SK-N-MC (cell line): ENCODE measurements around the gene CD1D.

Experiments used
- DNase-seq: peaks from one replicate; pipeline ENCODE4 v3.0.0-alpha.2; 2011; ENCODE audit warnings: low read depth, low spot score
- H3K27ac ChIP-seq: fragments of 200-600 bp; sonication (generic); 2 replicates; pipeline ENCODE4 v1.5.1; 2016; ENCODE audit warnings: mixed run types
- H3K36me3 ChIP-seq: fragments of 200-600 bp; sonication (generic); 2 replicates; pipeline ENCODE4 v1.6.1; 2017; ENCODE audit warnings: antibody characterized with exemption, low read length, mixed read lengths; ENCODE audit not compliant: insufficient read depth
- H3K4me3 ChIP-seq: fragments of 200-600 bp; sonication (generic); 2 replicates; pipeline ENCODE4 v1.5.1; 2016
- H3K9ac ChIP-seq: fragments of 200-600 bp; sonication (generic); 2 replicates; pipeline ENCODE4 v1.8.0; 2017; ENCODE audit warnings: mixed run types, mixed read lengths; ENCODE audit not compliant: insufficient read length
- H3K9me3 ChIP-seq: fragments of 200-600 bp; sonication (generic); 2 replicates; pipeline ENCODE4 v1.6.1; 2017; ENCODE audit warnings: low read depth, mild to moderate bottlenecking, antibody characterized with exemption, low read length, moderate library complexity, mixed read lengths
- EZH2 ChIP-seq: fragments of 200-600 bp; sonication (generic); IDR thresholded peaks from one replicate; pipeline ENCODE4 v1.6.1; 2017; ENCODE audit warnings: antibody characterized with exemption
- FOXP2 ChIP-seq: optimal IDR thresholded peaks from 2 replicates; pipeline ENCODE3; 2011; ENCODE audit warnings: mild to moderate bottlenecking, moderate library complexity; ENCODE audit not compliant: insufficient read depth; ENCODE audit errors: extremely low read length, control extremely low read depth
- POLR2AphosphoS5 ChIP-seq: IDR thresholded peaks from 2 replicates; pipeline ENCODE4 v1.6.1; 2012; ENCODE audit warnings: mild to moderate bottlenecking, low read depth, low read length, borderline replicate concordance

Gene CD1D

GRCh38 chr1:158180741-158181576 is at the start of gene CD1D:
TSS of gene CD1D (plus strand) at chr1:158180895. CDS start at chr1:158181102, 207 bp downstream.
- Histone ChIP-seq H3K9me3 (no peaks in the 10 kb centered on the region), H3K36me3 (no peaks in the 10 kb centered on the region), H3K9ac (no peak within 1 kb of the TSS), H3K27ac (no peak within 1 kb of the TSS), H3K4me3 (no peak within 1 kb of the TSS)
- DNase-seq: no peak
- TF ChIP-seq POLR2AphosphoS5 (no peak), EZH2 (no peak), FOXP2 (no peak)

GRCh38 chr1:158131217-158131616 is 49.5 kb upstream of the CD1D start:
- Histone ChIP-seq H3K4me3 (no peak overlapping the region), H3K9ac (no peak overlapping the region), H3K36me3 (no peaks in the 10 kb centered on the region), H3K27ac (no peak overlapping the region), H3K9me3 (no peaks in the 10 kb centered on the region)
- TF ChIP-seq FOXP2 (no peak), EZH2 (no peak), POLR2AphosphoS5 (no peak)
- no peak for DNase-seq

GRCh38 chr1:158140764-158141192 is 39.9 kb upstream of the CD1D start:
- no peak for DNase-seq
- H3K4me3 ChIP-seq: no peak overlapping the region
- H3K27ac ChIP-seq: no peak overlapping the region
- H3K36me3 ChIP-seq: no peaks in the 10 kb centered on the region
- TF ChIP-seq FOXP2: no peak
- no peak for TF ChIP-seq EZH2
- no peak for TF ChIP-seq POLR2AphosphoS5
- no peaks in the 10 kb centered on the region for H3K9me3 ChIP-seq
- no peak overlapping the region for H3K9ac ChIP-seq

GRCh38 chr1:158145173-158145719 is 35.4 kb upstream of the CD1D start:
- H3K36me3 ChIP-seq: no peaks in the 10 kb centered on the region
- DNase-seq: no peak
- H3K9ac ChIP-seq: no peak overlapping the region
- H3K27ac ChIP-seq: no peak overlapping the region
- no peaks in the 10 kb centered on the region for H3K9me3 ChIP-seq
- H3K4me3 ChIP-seq: no peak overlapping the region
- TF ChIP-seq EZH2 (no peak), FOXP2 (no peak)

- DNase-seq: no peak
- H3K9ac ChIP-seq: no peak overlapping the region
- no peak overlapping the region for H3K4me3 ChIP-seq
- H3K36me3 ChIP-seq: no peaks in the 10 kb centered on the region
- H3K27ac ChIP-seq: no peak overlapping the region
- TF ChIP-seq POLR2AphosphoS5: no peak
- TF ChIP-seq FOXP2: no peak
- TF ChIP-seq EZH2: no peak
- no peaks in the 10 kb centered on the region for H3K9me3 ChIP-seq
Observed at GRCh38 chr1:158146165-158146564, 34.5 kb upstream of the CD1D start.

GRCh38 chr1:158146739-158147138 is 34.0 kb upstream of the CD1D start:
- TF ChIP-seq EZH2: no peak
- no peak for TF ChIP-seq POLR2AphosphoS5
- no peak for TF ChIP-seq FOXP2
- H3K4me3 ChIP-seq: no peak overlapping the region
- H3K36me3 ChIP-seq: no peaks in the 10 kb centered on the region
- H3K27ac ChIP-seq: no peak overlapping the region
- no peaks in the 10 kb centered on the region for H3K9me3 ChIP-seq
- no peak for DNase-seq
- no peak overlapping the region for H3K9ac ChIP-seq

GRCh38 chr1:158147401-158147800 is 33.3 kb upstream of the CD1D start:
- no peaks in the 10 kb centered on the region for H3K9me3 ChIP-seq
- DNase-seq: no peak
- H3K9ac ChIP-seq: no peak overlapping the region
- H3K4me3 ChIP-seq: no peak overlapping the region
- no peaks in the 10 kb centered on the region for H3K36me3 ChIP-seq
- TF ChIP-seq POLR2AphosphoS5: no peak
- no peak for TF ChIP-seq FOXP2
- TF ChIP-seq EZH2: no peak
- H3K27ac ChIP-seq: no peak overlapping the region

GRCh38 chr1:158147869-158148268 is 32.8 kb upstream of the CD1D start:
- TF ChIP-seq FOXP2 (no peak), EZH2 (no peak), POLR2AphosphoS5 (no peak)

GRCh38 chr1:158148468-158148867 is 32.2 kb upstream of the CD1D start:
- Histone ChIP-seq H3K36me3 (no peaks in the 10 kb centered on the region), H3K27ac (no peak overlapping the region), H3K4me3 (no peak overlapping the region), H3K9ac (no peak overlapping the region), H3K9me3 (no peaks in the 10 kb centered on the region)
- DNase-seq: no peak
- TF ChIP-seq FOXP2 (no peak), EZH2 (no peak), POLR2AphosphoS5 (no peak)

More at GRCh38 chr1:158147869-158148268, 32.8 kb upstream of the CD1D start:
- no peaks in the 10 kb centered on the region for H3K9me3 ChIP-seq
- no peak overlapping the region for H3K27ac ChIP-seq
- H3K36me3 ChIP-seq: no peaks in the 10 kb centered on the region
- DNase-seq: no peak
- no peak overlapping the region for H3K4me3 ChIP-seq
- no peak overlapping the region for H3K9ac ChIP-seq
